Stimulated activated memory B cell treated with anti-CD40 and anti-IgM and Interleukin-4, amounts not matched to agents 10 μg/mL and 1 μg/mL and 100 μg/mL, for 72 hours (primary cell): ENCODE data around the gene MYCN.

Source experiments
- ATAC-seq: fragments of 150-1000 bp; cut with Tn5 transposase; 2 replicates; pipeline ENCODE4 v1.10.0; 2021
- H3K27ac Mint-ChIP-seq: one replicate; pipeline ENCODE4 v1.8.0; 2022; ENCODE audit warnings: mild to moderate bottlenecking, mixed read lengths
- H3K27me3 Mint-ChIP-seq: one replicate; pipeline ENCODE4 v1.8.0; 2022; ENCODE audit warnings: mixed read lengths
- H3K36me3 Mint-ChIP-seq: one replicate; pipeline ENCODE4 v1.8.0; 2022; ENCODE audit warnings: mixed read lengths
- H3K4me1 Mint-ChIP-seq: one replicate; pipeline ENCODE4 v1.8.0; 2022; ENCODE audit warnings: mixed read lengths
- H3K4me3 Mint-ChIP-seq: one replicate; pipeline ENCODE4 v1.8.0; 2022; ENCODE audit warnings: mild to moderate bottlenecking, moderate library complexity, mixed read lengths
- H3K9me3 Mint-ChIP-seq: one replicate; pipeline ENCODE4 v1.8.0; 2022; ENCODE audit warnings: mixed read lengths

Gene MYCN

GRCh38 chr2:15934291-15934945 is 5.9 kb upstream of the MYCN start:
- Mint-ChIP-seq H3K27me3 (peaks cover 41% of the 10 kb centered on the region), H3K4me3 (no peak overlapping the region), H3K9me3 (no peaks in the 10 kb centered on the region), H3K27ac (no peak overlapping the region), H3K4me1 (no peaks in the 10 kb centered on the region), H3K36me3 (no peaks in the 10 kb centered on the region)
- no peak for ATAC-seq

GRCh38 chr2:15935189-15935588 is 5.2 kb upstream of the MYCN start:
- Mint-ChIP-seq H3K36me3 (no peaks in the 10 kb centered on the region), H3K4me3 (no peak overlapping the region), H3K4me1 (peaks cover 7% of the 10 kb centered on the region), H3K27me3 (peaks cover 49% of the 10 kb centered on the region), H3K27ac (no peak overlapping the region), H3K9me3 (no peaks in the 10 kb centered on the region)
- no peak for ATAC-seq

- Mint-ChIP-seq H3K27me3 (peaks cover 53% of the 10 kb centered on the region), H3K4me1 (peaks cover 11% of the 10 kb centered on the region), H3K36me3 (no peaks in the 10 kb centered on the region), H3K4me3 (no peak overlapping the region), H3K9me3 (no peaks in the 10 kb centered on the region), H3K27ac (no peak overlapping the region)
- no peak for ATAC-seq
Observed at GRCh38 chr2:15935675-15936074, 4.7 kb upstream of the MYCN start.

- Mint-ChIP-seq H3K9me3 (no peaks in the 10 kb centered on the region), H3K27me3 (peaks cover 62% of the 10 kb centered on the region), H3K27ac (no peak overlapping the region), H3K4me3 (no peak overlapping the region), H3K36me3 (no peaks in the 10 kb centered on the region), H3K4me1 (peaks cover 18% of the 10 kb centered on the region)
- no peak for ATAC-seq
Observed at GRCh38 chr2:15936277-15937104, 3.9 kb upstream of the MYCN start.

GRCh38 chr2:15937105-15937881 is 3.1 kb upstream of the MYCN start:
- peaks cover 62% of the 10 kb centered on the region for H3K27me3 Mint-ChIP-seq
- H3K4me3 Mint-ChIP-seq, result no peak overlapping the region
- ATAC-seq, result no peak
- no peaks in the 10 kb centered on the region for H3K36me3 Mint-ChIP-seq
- H3K4me1 Mint-ChIP-seq, result peaks cover 18% of the 10 kb centered on the region
- H3K9me3 Mint-ChIP-seq, result no peaks in the 10 kb centered on the region
- no peak overlapping the region for H3K27ac Mint-ChIP-seq

GRCh38 chr2:15937882-15938802 is 2.2 kb upstream of the MYCN start:
- Mint-ChIP-seq H3K27me3 (peaks cover 63% of the 10 kb centered on the region), H3K4me3 (peak overlapping the region; percentile 0), H3K27ac (no peak overlapping the region), H3K9me3 (no peaks in the 10 kb centered on the region), H3K4me1 (peaks cover 24% of the 10 kb centered on the region), H3K36me3 (no peaks in the 10 kb centered on the region)
- no peak for ATAC-seq

GRCh38 chr2:15938803-15939555 is 1.4 kb upstream of the MYCN start:
- H3K27me3 Mint-ChIP-seq, result peaks cover 71% of the 10 kb centered on the region
- H3K4me1 Mint-ChIP-seq, result peaks cover 28% of the 10 kb centered on the region
- no peak overlapping the region for H3K4me3 Mint-ChIP-seq
- H3K9me3 Mint-ChIP-seq, result no peaks in the 10 kb centered on the region
- no peak for ATAC-seq
- H3K36me3 Mint-ChIP-seq, result no peaks in the 10 kb centered on the region
- no peak overlapping the region for H3K27ac Mint-ChIP-seq

GRCh38 chr2:15939556-15939853 is 845 bp upstream of the MYCN start:
- Mint-ChIP-seq H3K9me3 (no peaks in the 10 kb centered on the region), H3K27me3 (peaks cover 76% of the 10 kb centered on the region), H3K27ac (no peak overlapping the region), H3K4me3 (peak overlapping the region; percentile 56), H3K36me3 (no peaks in the 10 kb centered on the region), H3K4me1 (peaks cover 28% of the 10 kb centered on the region)
- peak; percentile 59 for ATAC-seq

GRCh38 chr2:15940661-15941480 is 521 bp downstream of the MYCN start:
- Mint-ChIP-seq H3K4me3 (peak overlapping the region; percentile 8), H3K36me3 (no peaks in the 10 kb centered on the region), H3K27ac (no peak overlapping the region), H3K27me3 (peaks cover 90% of the 10 kb centered on the region), H3K9me3 (no peaks in the 10 kb centered on the region), H3K4me1 (peaks cover 28% of the 10 kb centered on the region)
- ATAC-seq, result no peak

- Mint-ChIP-seq H3K36me3 (no peaks in the 10 kb centered on the region), H3K4me3 (no peak overlapping the region), H3K27me3 (peaks cover 89% of the 10 kb centered on the region), H3K27ac (no peak overlapping the region), H3K4me1 (peaks cover 28% of the 10 kb centered on the region), H3K9me3 (no peaks in the 10 kb centered on the region)
- no peak for ATAC-seq
Observed at GRCh38 chr2:15941481-15941850, 1.1 kb downstream of the MYCN start.

- Mint-ChIP-seq H3K27ac (no peak overlapping the region), H3K36me3 (no peaks in the 10 kb centered on the region), H3K4me1 (peaks cover 28% of the 10 kb centered on the region), H3K9me3 (no peaks in the 10 kb centered on the region), H3K4me3 (peak overlapping the region; percentile 29), H3K27me3 (peaks cover 83% of the 10 kb centered on the region)
- ATAC-seq, result no peak
Observed at GRCh38 chr2:15941871-15942710, 1.7 kb downstream of the MYCN start.

GRCh38 chr2:15942711-15943345 is 2.5 kb downstream of the MYCN start:
- H3K36me3 Mint-ChIP-seq, result no peaks in the 10 kb centered on the region
- H3K27ac Mint-ChIP-seq, result no peak overlapping the region
- peaks cover 28% of the 10 kb centered on the region for H3K4me1 Mint-ChIP-seq
- peaks cover 76% of the 10 kb centered on the region for H3K27me3 Mint-ChIP-seq
- peak overlapping the region; percentile 18 for H3K4me3 Mint-ChIP-seq
- no peaks in the 10 kb centered on the region for H3K9me3 Mint-ChIP-seq
- ATAC-seq, result no peak
